HG03196 (cell line): ENCODE results near the gene ATP1A2.

Experiments
- ATAC-seq: cut with Tn5 transposase; IDR thresholded peaks from one replicate; pipeline ENCODE4 v1.9.1; 2021; ENCODE audit not compliant: unreplicated experiment

The ATP1A2 gene

GRCh38 chr1:160139840-160140239 is 24.3 kb downstream of the ATP1A2 start:
- ATAC-seq: no peak

- no peak for ATAC-seq
Measured at GRCh38 chr1:160143695-160144094, 28.1 kb downstream of the ATP1A2 start.

- no peak for ATAC-seq
Measured at GRCh38 chr1:160144921-160145320, 29.4 kb downstream of the ATP1A2 start.

GRCh38 chr1:160146107-160146506 is 30.5 kb downstream of the ATP1A2 start:
- no peak for ATAC-seq

GRCh38 chr1:160148121-160148520 is 32.6 kb downstream of the ATP1A2 start:
- ATAC-seq: no peak

GRCh38 chr1:160149233-160149632 is 33.7 kb downstream of the ATP1A2 start:
- no peak for ATAC-seq

- ATAC-seq: no peak
Measured at GRCh38 chr1:160149716-160150115, 34.2 kb downstream of the ATP1A2 start.

GRCh38 chr1:160151303-160151702 is 35.7 kb downstream of the ATP1A2 start, which contains the start of gene ATP1A4:
TSS of gene ATP1A4 (plus strand) at chr1:160151603. CDS start at chr1:160152041, 438 bp downstream.
- ATAC-seq: no peak

- ATAC-seq: no peak
Measured at GRCh38 chr1:160154790-160155189, 39.2 kb downstream of the ATP1A2 start.

- ATAC-seq: no peak
Measured at GRCh38 chr1:160156361-160156760, 40.8 kb downstream of the ATP1A2 start.

GRCh38 chr1:160157174-160157573 is 41.6 kb downstream of the ATP1A2 start:
- no peak for ATAC-seq

- no peak for ATAC-seq
Measured at GRCh38 chr1:160158031-160158430, 42.5 kb downstream of the ATP1A2 start.

- no peak for ATAC-seq
Measured at GRCh38 chr1:160158534-160158933, 43.0 kb downstream of the ATP1A2 start.

GRCh38 chr1:160159846-160160245 is 44.3 kb downstream of the ATP1A2 start:
- no peak for ATAC-seq

GRCh38 chr1:160161965-160162705 is 46.6 kb downstream of the ATP1A2 start:
- ATAC-seq: no peak

GRCh38 chr1:160162931-160163330 is 47.4 kb downstream of the ATP1A2 start:
- no peak for ATAC-seq

- ATAC-seq: no peak
Measured at GRCh38 chr1:160163615-160164014, 48.1 kb downstream of the ATP1A2 start.

- ATAC-seq: no peak
Measured at GRCh38 chr1:160164121-160164520, 48.6 kb downstream of the ATP1A2 start.

- no peak for ATAC-seq
Measured at GRCh38 chr1:160166166-160166868, 50.8 kb downstream of the ATP1A2 start.

GRCh38 chr1:160167056-160167455 is 51.5 kb downstream of the ATP1A2 start:
- no peak for ATAC-seq

GRCh38 chr1:160167580-160167979 is 52.0 kb downstream of the ATP1A2 start:
- ATAC-seq: no peak

- no peak for ATAC-seq
Measured at GRCh38 chr1:160168016-160168415, 52.5 kb downstream of the ATP1A2 start.
